Measurements from ENCODE around the gene SMURF1. TPM values are rescaled to one million over a fixed set of nuclear protein-coding genes. Genes with fewer than 3 reads are reported as not detected.

SMURF1 gene
- total RNA-seq, 1 experiment from 2014 or later: 30.2 TPM

DNA sequence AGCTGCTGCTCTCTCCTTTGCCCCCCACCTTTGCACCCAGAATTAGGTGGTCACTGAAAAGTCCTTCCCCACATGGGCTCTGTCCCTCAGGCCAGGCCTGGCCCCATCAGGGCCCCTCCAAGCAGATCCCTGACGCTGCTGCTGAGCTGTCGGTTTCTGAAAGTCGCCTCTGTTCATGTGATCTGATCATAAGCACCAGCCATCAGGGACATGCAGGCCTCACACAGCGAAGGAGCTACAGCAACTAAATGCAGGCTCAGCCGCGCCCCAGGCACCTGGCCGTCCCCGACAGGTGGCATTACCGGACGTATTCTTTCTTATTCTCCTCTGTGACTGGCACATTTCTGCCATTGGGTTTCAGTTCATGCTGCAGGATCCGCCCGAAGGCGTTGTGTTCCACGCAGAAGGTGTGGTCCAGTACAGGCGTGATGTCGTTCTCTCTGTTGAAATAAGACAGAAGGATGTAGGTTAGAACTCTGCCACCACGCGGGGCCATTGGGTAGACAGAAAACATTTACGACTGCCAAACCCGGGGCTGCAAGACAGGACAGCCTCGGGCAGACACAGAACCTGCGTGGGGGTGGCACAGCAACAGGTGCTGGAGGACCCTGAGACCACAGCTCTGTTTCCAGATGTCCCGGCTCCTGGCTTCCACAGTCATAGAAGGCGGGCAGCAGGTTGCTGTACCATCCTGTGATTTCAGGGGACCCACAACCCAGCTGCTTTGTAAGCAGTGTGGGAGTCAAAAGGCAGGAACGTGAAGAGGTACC is 105.6 kb downstream of the SMURF1 start:
- H3K79me2 ChIP-seq (ENCODE audit: low read length): peaks cover 12% of the 10 kb centered on the region; the same call in 1 of the 2 replicates
- ChIA-PET CTCF (no interaction called here), POLR2A (ENCODE audit: unreplicated experiment) (no interaction called here)
- no peaks in the 10 kb centered on the region for H3F3A ChIP-seq (ENCODE audit: low read length, unreplicated experiment)
- TF ChIP-seq, protein P1, sequence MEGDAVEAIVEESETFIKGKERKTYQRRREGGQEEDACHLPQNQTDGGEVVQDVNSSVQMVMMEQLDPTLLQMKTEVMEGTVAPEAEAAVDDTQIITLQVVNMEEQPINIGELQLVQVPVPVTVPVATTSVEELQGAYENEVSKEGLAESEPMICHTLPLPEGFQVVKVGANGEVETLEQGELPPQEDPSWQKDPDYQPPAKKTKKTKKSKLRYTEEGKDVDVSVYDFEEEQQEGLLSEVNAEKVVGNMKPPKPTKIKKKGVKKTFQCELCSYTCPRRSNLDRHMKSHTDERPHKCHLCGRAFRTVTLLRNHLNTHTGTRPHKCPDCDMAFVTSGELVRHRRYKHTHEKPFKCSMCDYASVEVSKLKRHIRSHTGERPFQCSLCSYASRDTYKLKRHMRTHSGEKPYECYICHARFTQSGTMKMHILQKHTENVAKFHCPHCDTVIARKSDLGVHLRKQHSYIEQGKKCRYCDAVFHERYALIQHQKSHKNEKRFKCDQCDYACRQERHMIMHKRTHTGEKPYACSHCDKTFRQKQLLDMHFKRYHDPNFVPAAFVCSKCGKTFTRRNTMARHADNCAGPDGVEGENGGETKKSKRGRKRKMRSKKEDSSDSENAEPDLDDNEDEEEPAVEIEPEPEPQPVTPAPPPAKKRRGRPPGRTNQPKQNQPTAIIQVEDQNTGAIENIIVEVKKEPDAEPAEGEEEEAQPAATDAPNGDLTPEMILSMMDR (conservative IDR thresholded peaks at IDR 0.05; ENCODE audit: low read depth, low read length): no peak
- TF ChIP-seq EZH2 (IDR thresholded peaks at IDR 0.05; ENCODE audit: low read length, unreplicated experiment) (no peak), EZH2phosphoT487 (IDR thresholded peaks at IDR 0.05; ENCODE audit: borderline replicate concordance, low read length) (no peak)
- no peak overlapping the region for H2AFZ ChIP-seq (ENCODE audit: low read length)
- BruUV-seq (replicated peaks): no TSS peak
- intact Hi-C loops (cut with micrococcal nuclease): no loop called here
- no peaks in the 10 kb centered on the region for H4K20me1 ChIP-seq (ENCODE audit: low read length)
- H3K4me2 ChIP-seq (ENCODE audit: low read length): no peak overlapping the region
- H3K27ac ChIP-seq (ENCODE audit: low read length): no peak overlapping the region
- ATAC-seq (no peak), DNase-seq (no peak)
- peaks cover 60% of the 10 kb centered on the region for H3K36me3 ChIP-seq (ENCODE audit: low read depth, low read length)
- H3K27me3 ChIP-seq (ENCODE audit: low read length): no peaks in the 10 kb centered on the region
- H3K9me2 ChIP-seq (replicated peaks; ENCODE audit: low read length): no peaks in the 10 kb centered on the region
- no peak overlapping the region for H3K9ac ChIP-seq (ENCODE audit: low read length)
- H3K4me1 ChIP-seq (ENCODE audit: insufficient read depth, low read length): peaks cover 21% of the 10 kb centered on the region
- no peak overlapping the region for H3K4me3 ChIP-seq (ENCODE audit: low read length)
- H3K9me3 ChIP-seq (ENCODE audit: low read length): no peaks in the 10 kb centered on the region

DNA sequence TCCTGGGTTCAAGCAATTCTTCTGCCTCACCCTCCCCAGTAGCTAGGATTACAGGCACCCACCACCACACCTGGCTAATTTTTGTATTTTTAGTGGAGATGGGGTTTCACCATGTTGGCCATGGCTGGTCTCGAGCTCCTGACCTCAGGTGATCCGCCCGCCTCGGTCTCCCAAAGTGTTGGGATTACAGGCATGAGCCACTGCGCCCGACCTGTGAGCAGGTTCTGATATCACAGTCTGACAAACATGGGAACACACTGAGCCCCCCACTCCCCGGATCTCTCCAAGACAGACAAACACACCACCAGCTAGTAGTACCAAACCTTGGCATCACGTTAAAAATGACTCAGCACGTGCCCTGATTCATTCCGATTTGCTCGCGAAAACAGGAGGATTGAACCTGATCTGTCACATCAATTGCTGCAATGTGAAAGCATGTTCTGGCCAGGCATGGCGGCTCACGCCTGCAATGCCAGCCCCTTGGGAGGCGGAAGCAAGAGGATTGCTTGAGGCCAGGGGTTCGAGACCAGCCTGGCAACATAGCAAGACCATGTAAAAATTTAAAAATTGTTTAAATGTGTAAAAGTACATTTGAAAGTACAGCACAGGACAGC is 106.5 kb downstream of the SMURF1 start:
- ChIA-PET CTCF (no interaction called here), POLR2A (ENCODE audit: unreplicated experiment) (no interaction called here)
- no TSS peak for BruUV-seq (replicated peaks)
- Histone ChIP-seq H3K27me3 (ENCODE audit: low read length) (no peaks in the 10 kb centered on the region), H3K4me3 (ENCODE audit: low read length) (no peak overlapping the region), H3K9me2 (replicated peaks; ENCODE audit: low read length) (no peaks in the 10 kb centered on the region), H3K36me3 (ENCODE audit: low read depth, low read length) (peaks cover 60% of the 10 kb centered on the region), H3F3A (ENCODE audit: low read length, unreplicated experiment) (no peaks in the 10 kb centered on the region), H3K27ac (ENCODE audit: low read length) (no peak overlapping the region), H3K79me2 (ENCODE audit: low read length) (peaks cover 11% of the 10 kb centered on the region; the same call in 1 of the 2 replicates), H4K20me1 (ENCODE audit: low read length) (no peaks in the 10 kb centered on the region), H3K9ac (ENCODE audit: low read length) (no peak overlapping the region), H2AFZ (ENCODE audit: low read length) (no peak overlapping the region), H3K9me3 (ENCODE audit: low read length) (no peaks in the 10 kb centered on the region), H3K4me2 (ENCODE audit: low read length) (no peak overlapping the region), H3K4me1 (ENCODE audit: insufficient read depth, low read length) (peaks cover 13% of the 10 kb centered on the region)
- peak; percentile 23 for DNase-seq
- TF ChIP-seq EZH2 (IDR thresholded peaks at IDR 0.05; ENCODE audit: low read length, unreplicated experiment) (no peak), EZH2phosphoT487 (IDR thresholded peaks at IDR 0.05; ENCODE audit: borderline replicate concordance, low read length) (no peak)
- TF ChIP-seq, protein P1 (conservative IDR thresholded peaks at IDR 0.05; ENCODE audit: low read depth, low read length): no peak
- intact Hi-C loops (cut with micrococcal nuclease): no loop called here
- no peak for ATAC-seq

Data from PC-3 (cell line).